Neural cell (in vitro differentiated cells): Measurements from ENCODE around the gene PTPRR. TPM values are rescaled to one million over a fixed set of nuclear protein-coding genes. Genes with fewer than 3 reads are reported as not detected.

Source experiments
- H2AFZ ChIP-seq: fragments of 200-600, 300-800 bp; sonication (generic), shearing (Covaris generic); 2 replicates; pipeline ENCODE4 v1.6.0; 2014; ENCODE audit warnings: low read depth, mild to moderate bottlenecking, antibody characterized with exemption, low read length, moderate library complexity
- H3F3A ChIP-seq: fragments of 200-600 bp; shearing (Covaris generic); 2 replicates; pipeline ENCODE4 v1.6.1; 2016; ENCODE audit warnings: mild to moderate bottlenecking, moderate library complexity, mixed read lengths, antibody characterized with exemption, low read length; ENCODE audit not compliant: insufficient read depth, poor library complexity, severe bottlenecking
- H3K27ac ChIP-seq: fragments of 200-600, 300-800 bp; sonication (generic), shearing (Covaris generic); 2 replicates; pipeline ENCODE4 v1.5.1; 2014; ENCODE audit warnings: mild to moderate bottlenecking, low read length, moderate library complexity
- H3K27me3 ChIP-seq: fragments of 300-800, 200-600 bp; sonication (generic), shearing (Covaris generic); 2 replicates; pipeline ENCODE4 v1.6.0; 2014; ENCODE audit warnings: mild to moderate bottlenecking, low read depth, low read length, moderate library complexity; ENCODE audit not compliant: insufficient read depth
- H3K36me3 ChIP-seq: fragments of 300-800, 200-600 bp; sonication (generic), shearing (Covaris generic); 2 replicates; pipeline ENCODE4 v1.5.1; 2014; ENCODE audit warnings: mild to moderate bottlenecking, antibody characterized with exemption, low read length, moderate library complexity; ENCODE audit not compliant: insufficient read depth
- H3K4me2 ChIP-seq: fragments of 300-800, 200-600 bp; sonication (generic), shearing (Covaris generic); 2 replicates; pipeline ENCODE4 v1.6.0; 2014; ENCODE audit warnings: mild to moderate bottlenecking, low read length
- H3K4me3 ChIP-seq: fragments of 300-800, 200-600 bp; sonication (generic), shearing (Covaris generic); 2 replicates; pipeline ENCODE4 v1.5.1; 2014; ENCODE audit warnings: mild to moderate bottlenecking, low read length, moderate library complexity
- H3K79me2 ChIP-seq: fragments of 200-600 bp; shearing (Covaris generic); replicated peaks from 2 replicates; pipeline ENCODE4 v1.6.0; 2014; ENCODE audit warnings: mild to moderate bottlenecking, low read length, moderate library complexity; ENCODE audit not compliant: insufficient read depth
- H3K9ac ChIP-seq: fragments of 300-800, 200-600 bp; sonication (generic), shearing (Covaris generic); 2 replicates; pipeline ENCODE4 v1.6.1; 2016; ENCODE audit warnings: mild to moderate bottlenecking, low read length, mixed read lengths
- H3K9me2 ChIP-seq: fragments of 200-600 bp; shearing (Covaris generic); 2 replicates; pipeline ENCODE4 v1.6.1; 2016; ENCODE audit warnings: mild to moderate bottlenecking, low read length, mixed read lengths; ENCODE audit not compliant: insufficient read depth
- H3K9me3 ChIP-seq: fragments of 200-600, 300-800 bp; sonication (generic), shearing (Covaris generic); 2 replicates; pipeline ENCODE4 v1.6.1; 2016; ENCODE audit warnings: mild to moderate bottlenecking, mixed run types, low read length, moderate library complexity, mixed read lengths
- H4K20me1 ChIP-seq: fragments of 200-600 bp; shearing (Covaris generic); 2 replicates; pipeline ENCODE4 v1.6.1; 2016; ENCODE audit warnings: mild to moderate bottlenecking, mixed run types; ENCODE audit not compliant: insufficient read depth
- EP300 ChIP-seq: fragments of 450-650 bp; conservative IDR thresholded peaks from 2 replicates; pipeline ENCODE4 v1.6.1; 2014; ENCODE audit warnings: antibody characterized with exemption, mild to moderate bottlenecking, moderate library complexity; ENCODE audit not compliant: poor library complexity, severe bottlenecking
- EZH2 ChIP-seq: fragments of 200-600, 300-800 bp; shearing (Covaris generic), sonication (generic); IDR thresholded peaks from 2 replicates; pipeline ENCODE4 v1.6.1; 2014; ENCODE audit warnings: antibody characterized with exemption, low read length, borderline replicate concordance, mild to moderate bottlenecking; ENCODE audit not compliant: insufficient read depth, poor library complexity, severe bottlenecking
- MXI1 ChIP-seq: fragments of 450-650 bp; conservative IDR thresholded peaks from 2 replicates; pipeline ENCODE4 v1.6.1; 2014; ENCODE audit warnings: antibody characterized with exemption, mild to moderate bottlenecking; ENCODE audit not compliant: poor library complexity, severe bottlenecking
- POLR2AphosphoS5 ChIP-seq: IDR thresholded peaks from 2 replicates; pipeline ENCODE4 v1.6.1; 2012
- RAD21 ChIP-seq: fragments of 450-650 bp; conservative IDR thresholded peaks from 2 replicates; pipeline ENCODE4 v1.6.1; 2014; ENCODE audit warnings: antibody characterized with exemption, mild to moderate bottlenecking, moderate library complexity
- REST ChIP-seq: IDR thresholded peaks from 2 replicates; pipeline ENCODE4 v1.6.1; 2012; ENCODE audit warnings: borderline replicate concordance
- SMC3 ChIP-seq: fragments of 450-650 bp; conservative IDR thresholded peaks from 2 replicates; pipeline ENCODE4 v1.6.1; 2014; ENCODE audit warnings: antibody characterized with exemption, mild to moderate bottlenecking, moderate library complexity; ENCODE audit not compliant: poor library complexity
- TAF1 ChIP-seq: IDR thresholded peaks from 2 replicates; pipeline ENCODE4 v1.6.1; 2012; ENCODE audit warnings: low read depth
- polyA plus RNA-seq: library from polyadenylated mRNA; depleted of rRNA; stranded (reverse); fragments of >200 nt; gene quantifications from 2 replicates; pipeline ENCODE4 v1.2.3, GENCODE V29; 2014
- TF ChIP-seq, protein P1 (sequence below): fragments of 450-650 bp; IDR thresholded peaks from 2 replicates; pipeline ENCODE4 v1.5.1; 2014; ENCODE audit warnings: antibody characterized with exemption, mild to moderate bottlenecking, moderate library complexity; ENCODE audit not compliant: poor library complexity, severe bottlenecking

PTPRR gene
- polyA plus RNA-seq, 1 donor from 2014 or later = 2.2 TPM

GRCh38 chr12:70784042-70784668 is 136.4 kb downstream of the PTPRR start:
- Histone ChIP-seq H3K36me3 (no peaks in the 10 kb centered on the region), H3K9me3 (no peaks in the 10 kb centered on the region), H4K20me1 (no peaks in the 10 kb centered on the region), H3K27me3 (no peaks in the 10 kb centered on the region), H3K9ac (no peak overlapping the region), H3K79me2 (no peaks in the 10 kb centered on the region), H2AFZ (no peak overlapping the region), H3K9me2 (no peaks in the 10 kb centered on the region), H3F3A (no peaks in the 10 kb centered on the region), H3K4me3 (no peak overlapping the region), H3K4me2 (no peak overlapping the region), H3K27ac (no peak overlapping the region)
- TF ChIP-seq, protein P1, sequence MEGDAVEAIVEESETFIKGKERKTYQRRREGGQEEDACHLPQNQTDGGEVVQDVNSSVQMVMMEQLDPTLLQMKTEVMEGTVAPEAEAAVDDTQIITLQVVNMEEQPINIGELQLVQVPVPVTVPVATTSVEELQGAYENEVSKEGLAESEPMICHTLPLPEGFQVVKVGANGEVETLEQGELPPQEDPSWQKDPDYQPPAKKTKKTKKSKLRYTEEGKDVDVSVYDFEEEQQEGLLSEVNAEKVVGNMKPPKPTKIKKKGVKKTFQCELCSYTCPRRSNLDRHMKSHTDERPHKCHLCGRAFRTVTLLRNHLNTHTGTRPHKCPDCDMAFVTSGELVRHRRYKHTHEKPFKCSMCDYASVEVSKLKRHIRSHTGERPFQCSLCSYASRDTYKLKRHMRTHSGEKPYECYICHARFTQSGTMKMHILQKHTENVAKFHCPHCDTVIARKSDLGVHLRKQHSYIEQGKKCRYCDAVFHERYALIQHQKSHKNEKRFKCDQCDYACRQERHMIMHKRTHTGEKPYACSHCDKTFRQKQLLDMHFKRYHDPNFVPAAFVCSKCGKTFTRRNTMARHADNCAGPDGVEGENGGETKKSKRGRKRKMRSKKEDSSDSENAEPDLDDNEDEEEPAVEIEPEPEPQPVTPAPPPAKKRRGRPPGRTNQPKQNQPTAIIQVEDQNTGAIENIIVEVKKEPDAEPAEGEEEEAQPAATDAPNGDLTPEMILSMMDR = no peak
- no peak for TF ChIP-seq SMC3
- TF ChIP-seq MXI1 = no peak
- no peak for TF ChIP-seq EP300
- no peak for TF ChIP-seq POLR2AphosphoS5
- no peak for TF ChIP-seq REST
- TF ChIP-seq RAD21 = no peak
- no peak for TF ChIP-seq TAF1
- TF ChIP-seq EZH2 = no peak

DNA sequence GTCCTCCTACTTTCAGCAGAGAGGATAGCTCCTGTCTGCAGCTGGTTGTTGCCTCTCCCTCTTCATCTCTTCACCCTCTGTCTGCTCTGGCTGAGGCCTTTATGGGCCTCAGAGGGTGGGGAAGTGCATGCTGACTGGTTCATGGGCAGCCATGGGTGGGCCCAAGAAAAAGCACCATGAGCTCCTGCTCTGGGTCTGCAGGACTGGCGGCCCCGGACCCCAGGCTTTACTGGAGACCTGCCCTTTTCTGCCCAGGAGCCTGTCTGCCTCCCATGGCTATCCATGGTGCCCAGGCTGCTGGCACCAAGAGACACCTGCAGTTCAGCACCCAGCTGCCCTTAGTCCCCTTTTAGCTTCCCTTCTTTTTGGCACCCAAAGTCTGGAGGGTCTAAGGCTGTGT is 137.1 kb downstream of the PTPRR start:
- Histone ChIP-seq H3K27me3 (no peaks in the 10 kb centered on the region), H3K4me2 (no peak overlapping the region), H4K20me1 (no peaks in the 10 kb centered on the region), H3K9me2 (no peaks in the 10 kb centered on the region), H3K9me3 (no peaks in the 10 kb centered on the region), H3K79me2 (no peaks in the 10 kb centered on the region), H2AFZ (no peak overlapping the region), H3K9ac (no peak overlapping the region), H3F3A (no peaks in the 10 kb centered on the region), H3K36me3 (no peaks in the 10 kb centered on the region), H3K27ac (no peak overlapping the region), H3K4me3 (no peak overlapping the region)
- TF ChIP-seq RAD21 (no peak), EZH2 (no peak), TAF1 (no peak), SMC3 (no peak), REST (no peak), MXI1 (no peak), POLR2AphosphoS5 (no peak), EP300 (no peak)
- TF ChIP-seq, protein P1 = no peak
